HG03060 (cell line): ENCODE data around the gene SPARC.

Experiments used
- ATAC-seq: cut with Tn5 transposase; IDR thresholded peaks from one replicate; pipeline ENCODE4 v1.9.1; 2021; ENCODE audit warnings: low read depth, moderate number of reproducible peaks; ENCODE audit not compliant: unreplicated experiment

Gene SPARC

GRCh38 chr5:151661968-151662732 lies 24.6 kb downstream of the SPARC start:
- peak; percentile 52 for ATAC-seq

GRCh38 chr5:151660616-151661495 lies 25.9 kb downstream of the SPARC start:
- ATAC-seq = no peak

- no peak for ATAC-seq
Observed at GRCh38 chr5:151659001-151659754, 27.5 kb downstream of the SPARC start.

- ATAC-seq = no peak
Observed at GRCh38 chr5:151657114-151657513, 29.6 kb downstream of the SPARC start.

GRCh38 chr5:151656311-151656710 lies 30.4 kb downstream of the SPARC start:
- no peak for ATAC-seq

GRCh38 chr5:151651997-151652645 lies 34.6 kb downstream of the SPARC start:
- ATAC-seq = peak; percentile 89

- ATAC-seq = no peak
Observed at GRCh38 chr5:151648988-151649387, 37.7 kb downstream of the SPARC start.

GRCh38 chr5:151648089-151648488 lies 38.6 kb downstream of the SPARC start:
- ATAC-seq = no peak

- ATAC-seq = no peak
Observed at GRCh38 chr5:151647320-151647861, 39.3 kb downstream of the SPARC start.

GRCh38 chr5:151646334-151646733 lies 40.4 kb downstream of the SPARC start:
- ATAC-seq = no peak

GRCh38 chr5:151643388-151643787 lies 43.3 kb downstream of the SPARC start:
- ATAC-seq = no peak

GRCh38 chr5:151642472-151643140 lies 44.1 kb downstream of the SPARC start:
- ATAC-seq = no peak

GRCh38 chr5:151638619-151639018 lies 48.1 kb downstream of the SPARC start:
- no peak for ATAC-seq

- no peak for ATAC-seq
Observed at GRCh38 chr5:151637676-151638075, 49.0 kb downstream of the SPARC start.

- no peak for ATAC-seq
Observed at GRCh38 chr5:151633892-151634291, 52.8 kb downstream of the SPARC start.

GRCh38 chr5:151632941-151633340 lies 53.8 kb downstream of the SPARC start:
- no peak for ATAC-seq

- ATAC-seq = no peak
Observed at GRCh38 chr5:151632524-151632923, 54.2 kb downstream of the SPARC start.

GRCh38 chr5:151631941-151632340 lies 54.8 kb downstream of the SPARC start:
- ATAC-seq = no peak

- no peak for ATAC-seq
Observed at GRCh38 chr5:151630088-151630487, 56.6 kb downstream of the SPARC start.
